Stimulated activated CD4-positive, alpha-beta T cell treated with anti-CD3 and anti-CD28 coated beads, Interleukin-2, amount 100 ng/mL, for 24 hours (primary cell): Measurements from ENCODE around the gene SH3GL3.

Experiments used
- DNase-seq, 2 donors: peaks; one replicate each; pipeline ENCODE4 v3.0.0-alpha.2; 2020

SH3GL3 gene

GRCh38 chr15:83510001-83510400, 62.9 kb downstream of the SH3GL3 start:
- no peak for DNase-seq

GRCh38 chr15:83512459-83512858, 65.3 kb downstream of the SH3GL3 start:
- DNase-seq = no peak

- DNase-seq = no peak
These were observed 67.4 kb downstream of the SH3GL3 start for GRCh38 chr15:83514584-83514983.

- no peak for DNase-seq
These were observed 68.0 kb downstream of the SH3GL3 start for GRCh38 chr15:83515164-83515563.

- DNase-seq = no peak
These were observed 69.8 kb downstream of the SH3GL3 start for GRCh38 chr15:83516935-83517334.

GRCh38 chr15:83526319-83526718, 79.2 kb downstream of the SH3GL3 start:
- DNase-seq = no peak

GRCh38 chr15:83533410-83533962, 86.3 kb downstream of the SH3GL3 start:
- DNase-seq = no peak

- DNase-seq = no peak
These were observed 90.5 kb downstream of the SH3GL3 start for GRCh38 chr15:83537606-83538005.

- DNase-seq = no peak
These were observed 91.5 kb downstream of the SH3GL3 start for GRCh38 chr15:83538682-83539081.

GRCh38 chr15:83545804-83546511, 98.8 kb downstream of the SH3GL3 start:
- DNase-seq = no peak

- no peak for DNase-seq
These were observed 99.4 kb downstream of the SH3GL3 start for GRCh38 chr15:83546512-83546888.

- no peak for DNase-seq
These were observed 100.0 kb downstream of the SH3GL3 start for GRCh38 chr15:83547168-83547567.

- DNase-seq = no peak
These were observed 102.5 kb downstream of the SH3GL3 start for GRCh38 chr15:83549623-83550022.

- no peak for DNase-seq
These were observed 107.4 kb downstream of the SH3GL3 start for GRCh38 chr15:83554558-83554957.

GRCh38 chr15:83555383-83555782, 108.2 kb downstream of the SH3GL3 start:
- DNase-seq = no peak

- no peak for DNase-seq
These were observed 108.9 kb downstream of the SH3GL3 start for GRCh38 chr15:83556068-83556467.

GRCh38 chr15:83556754-83557153, 109.6 kb downstream of the SH3GL3 start:
- DNase-seq = no peak

GRCh38 chr15:83558146-83558545, 111.0 kb downstream of the SH3GL3 start:
- DNase-seq = no peak

GRCh38 chr15:83559310-83559966, 112.3 kb downstream of the SH3GL3 start:
- DNase-seq = peak; percentile 43 to 54

GRCh38 chr15:83561661-83562060, 114.5 kb downstream of the SH3GL3 start:
- DNase-seq = no peak

- DNase-seq = no peak
These were observed 118.0 kb downstream of the SH3GL3 start for GRCh38 chr15:83565138-83565537.

GRCh38 chr15:83565553-83566159, 118.5 kb downstream of the SH3GL3 start:
- no peak for DNase-seq

GRCh38 chr15:83567318-83567717, 120.2 kb downstream of the SH3GL3 start:
- no peak for DNase-seq

GRCh38 chr15:83569341-83569740, 122.2 kb downstream of the SH3GL3 start:
- no peak for DNase-seq
